Measurements from ENCODE around the gene UNC5CL. TPM values are rescaled to one million over a fixed set of nuclear protein-coding genes. Genes with fewer than 3 reads are reported as not detected.

Gene UNC5CL
- polyA plus RNA-seq, 1 experiment: not detected

DNA sequence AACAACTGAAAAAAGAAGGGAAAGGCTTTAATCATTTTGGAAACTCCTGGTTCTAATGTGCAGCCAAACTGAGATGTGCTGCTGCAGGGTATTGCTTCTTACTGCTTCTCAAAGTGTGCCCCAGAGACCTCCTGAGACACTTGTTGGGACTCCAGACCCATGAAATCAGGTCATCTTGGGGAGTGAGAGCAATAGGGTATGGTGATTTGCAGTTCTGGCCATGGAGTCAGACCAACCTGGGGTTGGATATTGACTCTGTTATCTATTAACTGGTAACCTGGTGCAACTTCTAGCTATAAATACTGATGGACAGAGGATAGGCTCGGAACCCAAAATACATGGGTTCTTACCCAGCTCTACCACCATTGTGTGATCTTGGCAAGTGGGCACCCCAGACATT lies 7.1 kb upstream of the UNC5CL start:
- Histone ChIP-seq H3K36me3 (ENCODE audit: control insufficient read depth, insufficient read depth, low read length) (no peaks in the 10 kb centered on the region), H3K27me3 (ENCODE audit: control insufficient read depth, insufficient read depth, low read length) (no peaks in the 10 kb centered on the region), H3K4me3 (ENCODE audit: low read depth, low read length) (no peak overlapping the region)
- no peak for DNase-seq (ENCODE audit: low read depth)
- TF ChIP-seq, protein P1, sequence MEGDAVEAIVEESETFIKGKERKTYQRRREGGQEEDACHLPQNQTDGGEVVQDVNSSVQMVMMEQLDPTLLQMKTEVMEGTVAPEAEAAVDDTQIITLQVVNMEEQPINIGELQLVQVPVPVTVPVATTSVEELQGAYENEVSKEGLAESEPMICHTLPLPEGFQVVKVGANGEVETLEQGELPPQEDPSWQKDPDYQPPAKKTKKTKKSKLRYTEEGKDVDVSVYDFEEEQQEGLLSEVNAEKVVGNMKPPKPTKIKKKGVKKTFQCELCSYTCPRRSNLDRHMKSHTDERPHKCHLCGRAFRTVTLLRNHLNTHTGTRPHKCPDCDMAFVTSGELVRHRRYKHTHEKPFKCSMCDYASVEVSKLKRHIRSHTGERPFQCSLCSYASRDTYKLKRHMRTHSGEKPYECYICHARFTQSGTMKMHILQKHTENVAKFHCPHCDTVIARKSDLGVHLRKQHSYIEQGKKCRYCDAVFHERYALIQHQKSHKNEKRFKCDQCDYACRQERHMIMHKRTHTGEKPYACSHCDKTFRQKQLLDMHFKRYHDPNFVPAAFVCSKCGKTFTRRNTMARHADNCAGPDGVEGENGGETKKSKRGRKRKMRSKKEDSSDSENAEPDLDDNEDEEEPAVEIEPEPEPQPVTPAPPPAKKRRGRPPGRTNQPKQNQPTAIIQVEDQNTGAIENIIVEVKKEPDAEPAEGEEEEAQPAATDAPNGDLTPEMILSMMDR (IDR thresholded peaks at IDR 0.05; ENCODE audit: insufficient read depth, low read depth, low read length): no peak
- POLR2A ChIA-PET: no interaction called here
- CTCF ChIA-PET: interaction anchor here (0.8 to 2.8 kb wide), 6 partner anchors 9 to 24 kb away, joined by 3 to 7 read pairs (median 4); no protein-coding TSS in a partner anchor

DNA sequence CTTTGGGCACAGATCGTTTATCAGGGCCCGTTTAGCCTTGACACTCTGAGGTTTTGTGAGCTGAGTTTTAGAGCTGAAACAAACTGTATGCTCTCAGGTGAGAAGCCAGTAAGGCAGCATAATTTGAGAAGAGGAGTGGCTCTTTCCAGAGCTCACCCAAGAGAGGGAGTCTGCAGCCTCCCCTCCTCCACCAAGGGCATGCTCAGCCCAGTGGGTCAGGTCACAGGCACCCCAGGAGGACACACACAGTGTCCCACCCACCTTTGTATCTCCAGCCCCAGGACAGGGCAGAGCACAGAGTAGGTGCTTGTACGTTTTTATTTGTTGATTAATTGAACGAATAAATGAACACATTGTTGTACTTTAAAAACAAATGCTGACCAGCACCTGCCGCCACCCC lies 6.6 kb upstream of the UNC5CL start:
- H3K36me3 ChIP-seq (ENCODE audit: control insufficient read depth, insufficient read depth, low read length): no peaks in the 10 kb centered on the region
- DNase-seq (ENCODE audit: low read depth): no peak

DNA sequence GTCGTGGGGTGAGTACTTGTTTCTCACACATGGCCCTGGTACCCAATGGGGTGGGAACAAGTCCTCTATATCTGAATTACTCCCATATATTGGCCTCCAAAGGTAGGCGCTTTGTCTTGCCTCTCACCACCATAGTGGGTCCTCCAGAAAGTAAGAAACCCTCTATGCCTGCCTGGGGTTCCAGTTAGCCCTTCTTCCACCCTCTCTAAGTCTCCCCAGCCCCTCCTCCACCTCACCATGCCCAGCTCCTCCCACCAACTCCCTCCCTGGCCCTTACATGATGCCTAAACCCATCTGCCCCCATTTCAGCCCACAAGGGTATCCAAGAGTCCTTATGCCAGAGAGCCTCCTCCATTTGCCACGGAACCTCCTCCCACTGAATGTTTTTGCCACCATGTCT lies 4.1 kb upstream of the UNC5CL start:
- POLR2A ChIA-PET: no interaction called here
- DNase-seq (ENCODE audit: low read depth): no peak
- CTCF ChIA-PET: interaction anchor here (0.9 to 6.4 kb wide), 4 partner anchors 11 to 149 kb away, joined by 3 to 68 read pairs (median 5); no protein-coding TSS in a partner anchor

More for the DNA sequence above, 6.6 kb upstream of the UNC5CL start:
- CTCF ChIA-PET: interaction anchor here (0.8 to 2.8 kb wide), 4 partner anchors 11 to 23 kb away, joined by 3 to 7 read pairs (median 4); no protein-coding TSS in a partner anchor
- Histone ChIP-seq H3K4me3 (ENCODE audit: low read depth, low read length) (no peak overlapping the region), H3K27me3 (ENCODE audit: control insufficient read depth, insufficient read depth, low read length) (no peaks in the 10 kb centered on the region)
- POLR2A ChIA-PET: no interaction called here
- TF ChIP-seq, protein P1 (IDR thresholded peaks at IDR 0.05; ENCODE audit: insufficient read depth, low read depth, low read length): no peak

DNA sequence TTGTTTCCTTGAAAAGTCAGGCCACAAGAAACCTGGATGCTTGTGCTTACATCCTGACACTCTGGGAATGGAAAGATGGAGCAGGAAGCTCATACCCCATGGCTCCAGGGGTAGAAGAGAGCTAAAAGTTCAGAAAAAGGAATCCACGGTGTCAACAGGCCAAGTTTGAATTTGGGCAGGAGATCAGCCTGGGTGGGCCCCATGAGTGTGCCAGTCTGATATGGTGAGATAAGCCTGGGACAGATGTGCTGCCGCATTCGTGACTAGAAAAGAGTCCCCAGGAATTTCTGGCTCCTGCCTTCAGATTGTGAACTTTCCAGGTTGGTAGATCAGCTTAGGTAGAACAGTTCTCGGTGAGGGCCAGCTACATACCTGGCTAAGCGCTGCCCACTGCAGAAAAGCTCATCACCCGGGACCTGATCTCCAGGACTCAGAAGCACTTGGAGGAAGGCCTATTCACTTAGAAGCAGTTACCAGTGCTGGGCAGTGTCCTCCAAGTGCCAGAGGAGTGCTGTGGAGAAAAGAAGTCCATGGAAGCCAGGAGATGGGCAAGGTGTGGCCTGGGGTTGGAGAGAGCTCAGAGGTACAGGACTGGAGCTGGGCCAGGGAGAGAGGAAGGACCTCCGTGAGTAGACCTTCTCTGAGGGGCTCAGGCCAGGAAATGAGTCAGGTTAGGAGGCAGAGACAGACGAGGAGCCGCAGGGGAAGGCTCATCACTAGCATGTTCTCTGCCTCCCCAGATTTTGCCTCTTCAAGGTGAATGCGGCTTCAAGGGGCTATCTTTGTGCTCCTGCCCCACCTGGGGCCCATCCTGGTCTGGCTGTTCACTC lies 3.4 kb upstream of the UNC5CL start, which contains the start of gene TSPO2:
TSS of gene TSPO2 (plus strand) at position 242 of the 830 bp plus-strand sequence. CDS start at position 761, 519 bp downstream.
- no peak for DNase-seq (ENCODE audit: low read depth)
- no peak within 1 kb of the TSS for H3K4me3 ChIP-seq (ENCODE audit: low read depth, low read length)
- TF ChIP-seq, protein P1 (IDR thresholded peaks at IDR 0.05; ENCODE audit: insufficient read depth, low read depth, low read length): no peak
- ChIA-PET POLR2A (no interaction called here), CTCF (interaction anchor here (0.6 to 6.4 kb wide), 4 partner anchors 12 to 495 kb away, joined by 3 to 68 read pairs (median 4); no protein-coding TSS in a partner anchor)
- no peaks in the 10 kb centered on the region for H3K36me3 ChIP-seq (ENCODE audit: control insufficient read depth, insufficient read depth, low read length)
- no peaks in the 10 kb centered on the region for H3K27me3 ChIP-seq (ENCODE audit: control insufficient read depth, insufficient read depth, low read length)

More for the DNA sequence above, 4.1 kb upstream of the UNC5CL start:
- Histone ChIP-seq H3K27me3 (ENCODE audit: control insufficient read depth, insufficient read depth, low read length) (no peaks in the 10 kb centered on the region), H3K4me3 (ENCODE audit: low read depth, low read length) (no peak overlapping the region), H3K36me3 (ENCODE audit: control insufficient read depth, insufficient read depth, low read length) (no peaks in the 10 kb centered on the region)
- TF ChIP-seq, protein P1 (IDR thresholded peaks at IDR 0.05; ENCODE audit: insufficient read depth, low read depth, low read length): no peak

DNA sequence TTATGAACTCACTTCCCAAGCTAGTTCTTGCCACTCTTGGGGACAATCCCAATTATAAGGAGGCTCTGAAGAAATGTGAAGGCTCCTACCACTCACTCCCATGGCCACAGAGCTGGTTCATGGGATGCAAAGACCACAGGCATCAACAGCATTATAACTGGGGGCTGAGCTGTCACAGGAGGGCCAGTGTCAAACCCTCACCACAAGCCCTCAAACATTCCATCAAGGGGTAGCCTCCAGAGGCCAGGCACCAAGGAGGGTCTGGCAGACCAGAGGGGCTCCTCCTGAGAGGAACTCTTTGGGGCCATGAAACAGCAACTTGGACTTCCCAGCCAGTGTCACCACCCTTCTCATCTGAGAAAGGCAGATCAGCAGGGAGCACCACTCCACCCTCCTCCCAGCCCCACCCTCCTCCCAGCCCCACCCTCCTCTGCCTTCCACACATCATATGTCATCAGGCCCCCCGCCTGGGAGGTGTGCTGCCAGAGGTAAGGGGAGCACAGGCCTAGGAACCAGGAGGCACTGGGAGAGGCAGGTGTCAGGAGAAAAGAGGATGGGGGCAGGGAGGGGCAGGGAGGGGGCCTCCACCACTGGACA lies 2.0 kb upstream of the UNC5CL start:
- no peaks in the 10 kb centered on the region for H3K36me3 ChIP-seq (ENCODE audit: control insufficient read depth, insufficient read depth, low read length)
- H3K4me3 ChIP-seq (ENCODE audit: low read depth, low read length): no peak overlapping the region
- TF ChIP-seq, protein P1 (IDR thresholded peaks at IDR 0.05; ENCODE audit: insufficient read depth, low read depth, low read length): no peak
- POLR2A ChIA-PET: no interaction called here
- peaks cover 3% of the 10 kb centered on the region; the same call in 1 of the 2 replicates for H3K27me3 ChIP-seq (ENCODE audit: control insufficient read depth, insufficient read depth, low read length)
- DNase-seq (ENCODE audit: low read depth): no peak
- CTCF ChIA-PET: interaction anchor here (2.2 to 6.4 kb wide), 5 partner anchors 8 to 25 kb away, joined by 6 to 68 read pairs (median 23); partner anchors contain the start of gene APOBEC2
